Neutrophil (primary cell): ENCODE measurements around the gene SLC27A1.
"Not testable (repeated sequence)": the region's sequence is repeated elsewhere in the genome, so short reads cannot be mapped to it uniquely, and the experiment has no call there.

Experiments used
- H3K27ac ChIP-seq: fragments of 200-600 bp; sonication (generic); 2 replicates; pipeline ENCODE4 v1.5.1; 2016; ENCODE audit warnings: mild to moderate bottlenecking, moderate library complexity
- H3K27me3 ChIP-seq: fragments of 200-600 bp; sonication (generic); 2 replicates; pipeline ENCODE4 v1.6.0; 2016; ENCODE audit warnings: mild to moderate bottlenecking
- H3K36me3 ChIP-seq: fragments of 200-600 bp; sonication (generic); 2 replicates; pipeline ENCODE4 v1.5.1; 2017
- H3K4me1 ChIP-seq, 2 experiments: fragments of 200-600 bp in 1 of 2; sonication (generic) in 1 of 2; 1 replicate in 1 of 2; 2 replicates in 1 of 2; pipeline versions ENCODE4 v1.5.1 to v1.6.1; 2013 to 2016; ENCODE audit warnings: low read depth in 1 of 2, low read length in 1 of 2, mild to moderate bottlenecking in 1 of 2, moderate library complexity in 1 of 2; ENCODE audit not compliant: control insufficient read depth in 1 of 2, insufficient read depth in 1 of 2
- H3K4me3 ChIP-seq, 2 experiments: fragments of 200-600 bp in 1 of 2; sonication (generic) in 1 of 2; 1 replicate in 1 of 2; 2 replicates in 1 of 2; pipeline ENCODE4 v1.5.1; 2013 to 2016; ENCODE audit warnings: low read depth in 1 of 2, low read length in 1 of 2, mild to moderate bottlenecking in 1 of 2, moderate library complexity in 1 of 2
- H3K9me3 ChIP-seq: fragments of 200-600 bp; sonication (generic); 2 replicates; pipeline ENCODE4 v1.5.1; 2016
- TF ChIP-seq, protein P1 (sequence below): fragments of 200-600 bp; sonication (generic); IDR thresholded peaks from 2 replicates; pipeline ENCODE4 v1.5.1; 2016; ENCODE audit warnings: antibody characterized with exemption

Gene SLC27A1

DNA sequence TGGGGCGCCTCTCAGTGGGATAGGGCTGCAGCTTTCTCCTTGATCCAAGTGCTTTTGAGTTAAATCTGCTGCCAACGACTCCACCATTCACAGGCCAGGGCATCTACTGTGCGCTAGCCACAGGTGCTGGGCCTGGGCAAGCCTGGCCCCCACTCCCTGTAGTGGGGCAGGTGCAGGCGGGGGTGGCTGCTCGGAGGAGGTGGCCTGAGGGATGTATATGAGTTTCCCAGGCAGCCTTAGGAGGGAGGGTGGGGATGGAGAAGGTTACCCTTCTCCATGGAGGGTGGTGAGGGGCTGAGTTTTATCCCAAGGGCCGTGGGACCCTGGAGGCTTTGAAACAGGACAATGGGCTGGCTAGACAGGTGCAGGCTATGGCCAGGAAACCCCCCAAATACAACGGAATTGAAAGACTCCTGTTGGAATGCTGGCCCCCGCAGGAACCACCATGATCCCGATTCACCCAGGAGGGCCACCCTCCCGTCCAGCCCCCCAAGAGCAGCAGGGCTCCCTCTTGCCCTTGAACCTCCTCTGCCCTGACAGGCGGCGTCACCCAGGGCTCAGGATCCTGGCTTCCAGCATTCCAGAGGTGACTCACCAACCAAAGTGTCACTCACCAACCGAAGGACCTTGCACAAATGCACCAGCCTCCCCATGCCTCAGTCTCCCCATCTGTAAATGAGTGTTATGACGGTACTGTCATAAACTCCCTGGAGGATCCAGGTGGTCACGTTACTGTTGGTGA is 45.3 kb downstream of the SLC27A1 start:
- peak overlapping the region; percentile 28 for H3K27ac ChIP-seq
- TF ChIP-seq, protein P1, sequence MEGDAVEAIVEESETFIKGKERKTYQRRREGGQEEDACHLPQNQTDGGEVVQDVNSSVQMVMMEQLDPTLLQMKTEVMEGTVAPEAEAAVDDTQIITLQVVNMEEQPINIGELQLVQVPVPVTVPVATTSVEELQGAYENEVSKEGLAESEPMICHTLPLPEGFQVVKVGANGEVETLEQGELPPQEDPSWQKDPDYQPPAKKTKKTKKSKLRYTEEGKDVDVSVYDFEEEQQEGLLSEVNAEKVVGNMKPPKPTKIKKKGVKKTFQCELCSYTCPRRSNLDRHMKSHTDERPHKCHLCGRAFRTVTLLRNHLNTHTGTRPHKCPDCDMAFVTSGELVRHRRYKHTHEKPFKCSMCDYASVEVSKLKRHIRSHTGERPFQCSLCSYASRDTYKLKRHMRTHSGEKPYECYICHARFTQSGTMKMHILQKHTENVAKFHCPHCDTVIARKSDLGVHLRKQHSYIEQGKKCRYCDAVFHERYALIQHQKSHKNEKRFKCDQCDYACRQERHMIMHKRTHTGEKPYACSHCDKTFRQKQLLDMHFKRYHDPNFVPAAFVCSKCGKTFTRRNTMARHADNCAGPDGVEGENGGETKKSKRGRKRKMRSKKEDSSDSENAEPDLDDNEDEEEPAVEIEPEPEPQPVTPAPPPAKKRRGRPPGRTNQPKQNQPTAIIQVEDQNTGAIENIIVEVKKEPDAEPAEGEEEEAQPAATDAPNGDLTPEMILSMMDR: no peak

DNA sequence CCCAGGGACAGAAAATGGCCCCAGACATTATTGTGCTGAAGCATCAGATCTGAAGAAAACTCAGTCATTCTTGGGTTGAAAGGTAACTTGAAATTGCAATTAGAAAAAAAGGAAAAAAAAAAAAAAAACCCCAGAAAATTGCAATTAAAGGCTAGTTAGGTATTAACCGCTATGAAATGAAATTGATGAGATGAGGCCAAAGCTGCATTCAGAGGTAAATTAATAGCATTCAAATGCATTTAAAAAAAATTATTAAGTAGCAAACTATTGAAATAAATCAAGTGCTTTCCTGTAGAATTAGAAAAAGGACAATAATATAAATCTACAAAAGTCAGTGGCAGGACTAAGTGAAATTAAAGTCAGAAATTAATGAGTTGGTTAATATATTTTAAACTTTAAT is 47.6 kb downstream of the SLC27A1 start:
- Histone ChIP-seq H3K27ac (no peak overlapping the region), H3K36me3 (peaks cover 49% of the 10 kb centered on the region), H3K4me1 (peaks cover 30 to 32% of the 10 kb centered on the region in 2 experiments), H3K27me3 (no peaks in the 10 kb centered on the region), H3K4me3 (no peak overlapping the region), H3K9me3 (no peaks in the 10 kb centered on the region)
- TF ChIP-seq, protein P1: no peak

More for the DNA sequence above, 45.3 kb downstream of the SLC27A1 start:
- Histone ChIP-seq H3K9me3 (no peaks in the 10 kb centered on the region), H3K36me3 (peaks cover 39% of the 10 kb centered on the region), H3K27me3 (no peaks in the 10 kb centered on the region), H3K4me1 (peaks cover 24 to 29% of the 10 kb centered on the region in 2 experiments), H3K4me3 (no peak overlapping the region)

DNA sequence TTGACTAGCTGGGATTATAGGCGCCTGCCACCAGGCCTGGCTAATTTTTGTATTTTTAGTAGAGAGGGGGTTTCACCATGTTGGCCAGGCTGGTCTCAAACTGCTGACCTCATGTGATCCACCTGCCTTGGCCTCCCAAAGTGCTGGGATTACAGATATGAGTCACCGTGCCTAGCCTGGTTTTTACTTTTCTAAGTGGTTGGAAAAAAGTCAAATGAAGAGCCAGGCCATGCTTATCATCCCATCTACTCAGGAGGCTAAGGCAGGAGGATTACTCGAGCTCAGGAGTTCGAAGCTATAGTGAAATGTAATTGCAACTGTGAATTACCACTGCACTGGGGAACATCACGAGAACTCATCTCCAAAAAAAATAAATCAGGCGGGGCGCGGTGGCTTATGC is 48.3 kb downstream of the SLC27A1 start:
- not testable (repeated sequence) for H3K27ac ChIP-seq, H3K4me3 ChIP-seq, H3K27me3 ChIP-seq, H3K9me3 ChIP-seq
- Histone ChIP-seq H3K36me3 (peaks cover 49% of the 10 kb centered on the region), H3K4me1 (peaks cover 30 to 32% of the 10 kb centered on the region in 2 experiments)

DNA sequence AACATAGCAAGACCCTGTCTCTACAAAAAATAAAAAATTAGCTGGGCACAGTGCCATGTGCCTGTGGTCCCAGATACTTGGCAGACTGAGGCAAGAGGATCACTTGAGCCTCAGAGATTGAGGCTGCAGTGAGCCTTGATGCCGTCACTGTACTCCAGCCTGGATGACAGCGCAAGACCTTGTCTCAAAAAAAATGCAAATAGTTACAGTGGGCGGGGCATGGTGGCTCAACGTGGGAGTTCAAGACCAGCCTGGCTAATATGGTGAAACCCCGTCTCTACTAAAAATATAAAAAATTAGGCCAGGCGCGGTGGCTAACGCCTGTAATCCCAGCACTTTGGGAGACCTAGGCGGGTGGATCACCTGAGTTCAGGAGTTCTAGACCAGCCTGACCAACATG is 49.6 kb downstream of the SLC27A1 start:
- TF ChIP-seq, protein P1: no peak
- Histone ChIP-seq H3K36me3 (peaks cover 49% of the 10 kb centered on the region), H3K27me3 (no peaks in the 10 kb centered on the region), H3K9me3 (no peaks in the 10 kb centered on the region), H3K4me1 (peaks cover 36 to 42% of the 10 kb centered on the region in 2 experiments), H3K27ac (no peak overlapping the region), H3K4me3 (no peak overlapping the region)

DNA sequence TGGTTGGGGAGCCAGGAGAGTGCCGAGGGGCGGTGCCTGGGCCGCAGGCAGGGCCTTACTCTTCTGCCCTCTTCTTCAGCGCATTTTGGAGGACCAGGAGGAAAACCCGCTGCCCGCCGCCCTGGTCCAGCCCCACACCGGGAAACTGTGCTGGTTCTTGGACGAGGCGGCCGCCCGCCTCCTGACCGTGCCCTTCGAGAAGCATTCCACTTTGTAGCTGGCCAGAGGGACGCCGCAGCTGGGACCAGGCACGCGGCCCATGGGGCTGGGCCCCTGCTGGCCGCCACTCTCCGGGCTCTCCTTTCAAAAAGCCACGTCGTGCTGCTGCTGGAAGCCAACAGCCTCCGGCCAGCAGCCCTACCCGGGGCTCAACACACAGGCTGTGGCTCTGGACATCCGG is 50.5 kb downstream of the SLC27A1 start:
- TF ChIP-seq, protein P1: no peak
- no peaks in the 10 kb centered on the region for H3K9me3 ChIP-seq
- peak overlapping the region; percentile 98 for H3K27ac ChIP-seq
- no peak overlapping the region for H3K4me3 ChIP-seq
- no peaks in the 10 kb centered on the region for H3K27me3 ChIP-seq
- peaks cover 47% of the 10 kb centered on the region for H3K36me3 ChIP-seq
- peaks cover 38 to 48% of the 10 kb centered on the region in 2 experiments for H3K4me1 ChIP-seq
